ENCODE measurements around the gene SLC6A1. TPM values are rescaled to one million over a fixed set of nuclear protein-coding genes. Genes with fewer than 3 reads are reported as not detected.
"Not testable (repeated sequence)": the region's sequence is repeated elsewhere in the genome, so short reads cannot be mapped to it uniquely, and the experiment has no call there.

The SLC6A1 gene
- polyA plus RNA-seq, 1 donor = 2.4 TPM

GRCh38 chr3:11059090-11059798, 66.7 kb downstream of the SLC6A1 start:
- DNase-seq (ENCODE audit: low read depth) = peak; percentile 25

- no peak for DNase-seq (ENCODE audit: low read depth)
Measured at GRCh38 chr3:11059799-11060115, 67.2 kb downstream of the SLC6A1 start.

- DNase-seq (ENCODE audit: low read depth) = no peak
Measured at GRCh38 chr3:11060500-11061251, 68.1 kb downstream of the SLC6A1 start.

DNA sequence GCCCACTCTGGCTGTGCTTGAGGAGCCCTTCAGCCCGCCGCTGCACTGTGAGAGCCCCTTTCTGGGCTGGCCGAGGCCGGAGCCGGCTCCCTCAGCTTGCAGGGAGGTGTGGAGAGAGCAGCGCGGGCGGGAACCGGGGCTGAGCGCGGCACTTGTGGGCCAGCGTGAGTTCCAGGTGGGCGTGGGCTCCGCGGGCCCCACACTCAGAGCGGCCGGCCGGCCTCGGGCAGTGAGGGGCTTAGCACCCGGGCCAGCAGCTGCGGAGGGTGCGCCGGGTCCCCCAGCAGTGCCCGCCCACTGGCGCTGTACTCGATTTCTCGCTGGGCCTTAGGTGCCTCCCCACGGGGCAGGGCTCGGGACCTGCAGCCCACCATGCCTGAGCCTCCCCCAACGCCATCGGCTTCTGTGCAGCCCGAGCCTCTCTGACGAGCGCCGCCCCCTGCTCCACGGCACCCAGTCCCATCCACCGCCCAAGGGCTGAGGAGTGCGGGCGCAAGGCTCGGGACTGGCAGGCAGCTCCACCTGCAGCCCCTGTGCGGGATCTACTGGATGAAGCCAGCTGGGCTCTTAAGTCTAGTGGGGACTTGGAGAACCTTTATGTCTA, 68.8 kb downstream of the SLC6A1 start:
- not testable (repeated sequence) for DNase-seq (ENCODE audit: low read depth)

GRCh38 chr3:11062704-11063103, 70.2 kb downstream of the SLC6A1 start:
- no peak for DNase-seq (ENCODE audit: low read depth)

DNA sequence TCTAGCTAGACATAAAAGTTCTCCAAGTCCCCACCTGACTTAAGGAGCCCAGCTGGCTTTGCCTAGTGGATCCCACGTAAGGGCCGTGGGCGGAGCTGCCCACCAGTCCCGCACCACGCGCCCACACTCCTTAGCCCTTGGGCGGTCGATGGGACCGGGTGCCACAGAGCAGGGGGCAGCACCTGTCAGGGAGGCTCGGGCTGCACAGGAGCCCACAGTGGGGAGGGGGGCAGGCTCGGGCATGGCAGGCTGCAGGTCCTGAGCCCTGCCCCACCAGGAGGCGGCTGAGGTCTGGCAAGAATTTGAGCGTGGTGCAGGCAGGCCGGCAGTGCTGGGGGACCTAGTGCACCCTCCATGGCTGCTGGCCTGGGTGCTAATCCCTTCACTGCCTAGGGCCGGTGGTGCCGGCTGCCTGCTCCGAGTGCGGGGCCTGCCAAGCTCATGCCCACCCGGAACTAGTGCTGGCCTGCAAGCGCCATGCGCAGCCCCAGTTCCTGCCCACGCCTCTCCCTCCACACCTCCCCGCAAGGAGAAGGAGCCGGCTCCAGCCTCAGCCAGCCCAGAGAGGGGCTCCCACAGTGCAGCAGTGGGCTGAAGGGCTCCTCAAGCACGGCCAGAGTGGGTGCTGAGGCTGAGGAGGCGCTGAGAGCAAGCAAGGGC, 78.7 kb downstream of the SLC6A1 start:
- DNase-seq (ENCODE audit: low read depth) = no peak

DNA sequence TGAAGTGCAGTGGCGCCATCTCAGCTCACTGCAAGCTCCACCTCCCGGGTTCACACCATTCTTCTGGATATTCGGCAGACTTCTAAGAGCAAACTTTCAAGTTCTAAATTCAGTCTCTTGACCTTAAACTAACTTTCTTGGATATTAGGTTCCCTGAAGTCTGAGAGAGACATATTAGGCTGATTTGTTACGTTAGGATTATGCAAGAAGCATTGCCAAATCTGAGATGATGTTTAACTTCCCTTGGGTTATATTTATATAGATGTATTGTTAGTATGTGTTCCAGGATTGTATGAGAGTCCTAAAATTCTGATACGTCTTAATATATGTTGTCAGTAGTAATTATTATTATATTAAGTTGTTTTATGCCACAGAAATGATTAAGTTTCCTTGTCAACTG, 80.1 kb downstream of the SLC6A1 start:
- DNase-seq (ENCODE audit: low read depth) = no peak

GRCh38 chr3:11074011-11074410, 81.5 kb downstream of the SLC6A1 start:
- no peak for DNase-seq (ENCODE audit: low read depth)

GRCh38 chr3:11074451-11074850, 81.9 kb downstream of the SLC6A1 start:
- no peak for DNase-seq (ENCODE audit: low read depth)

DNA sequence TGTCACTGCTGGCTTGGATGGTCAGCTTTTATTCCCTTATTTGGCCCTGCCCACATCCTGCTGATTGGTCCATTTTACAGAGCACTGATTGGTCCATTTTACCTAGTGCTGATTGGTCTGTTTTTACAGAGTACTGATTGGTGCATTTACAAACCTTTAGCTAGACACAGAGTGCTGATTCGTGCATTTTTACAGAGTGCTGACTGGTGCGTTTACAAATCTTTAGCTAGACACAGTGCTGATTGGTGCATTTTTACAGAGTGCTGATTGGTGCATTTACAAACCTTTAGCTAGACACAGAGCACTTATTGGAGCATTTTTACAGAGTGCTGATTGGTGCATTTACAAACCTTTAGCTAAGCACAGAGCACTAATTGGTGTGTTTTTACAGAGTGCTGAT, 82.6 kb downstream of the SLC6A1 start:
- not testable (repeated sequence) for DNase-seq (ENCODE audit: low read depth)

DNA sequence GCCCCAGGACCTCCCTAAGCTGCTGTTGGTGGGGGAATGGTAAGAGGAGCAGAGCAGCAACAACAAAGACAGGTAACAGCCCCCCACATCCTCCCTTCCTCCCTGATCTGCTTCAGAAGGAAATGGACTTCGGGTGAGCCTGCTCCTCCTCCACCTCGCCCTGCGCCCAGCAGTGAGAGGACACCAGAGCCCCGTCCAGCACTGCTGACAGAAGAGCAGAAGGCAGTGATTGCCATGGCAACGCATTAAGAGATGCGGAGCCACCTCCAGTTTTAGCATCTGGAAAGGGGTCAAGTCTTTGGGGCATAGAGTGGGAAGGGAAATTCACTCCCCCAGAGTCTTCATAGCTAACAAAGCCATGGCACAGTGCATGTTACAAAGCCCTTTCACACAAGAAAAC, 84.2 kb downstream of the SLC6A1 start:
- DNase-seq (ENCODE audit: low read depth) = no peak

GRCh38 chr3:11077466-11077865, 84.9 kb downstream of the SLC6A1 start:
- no peak for DNase-seq (ENCODE audit: low read depth)

DNA sequence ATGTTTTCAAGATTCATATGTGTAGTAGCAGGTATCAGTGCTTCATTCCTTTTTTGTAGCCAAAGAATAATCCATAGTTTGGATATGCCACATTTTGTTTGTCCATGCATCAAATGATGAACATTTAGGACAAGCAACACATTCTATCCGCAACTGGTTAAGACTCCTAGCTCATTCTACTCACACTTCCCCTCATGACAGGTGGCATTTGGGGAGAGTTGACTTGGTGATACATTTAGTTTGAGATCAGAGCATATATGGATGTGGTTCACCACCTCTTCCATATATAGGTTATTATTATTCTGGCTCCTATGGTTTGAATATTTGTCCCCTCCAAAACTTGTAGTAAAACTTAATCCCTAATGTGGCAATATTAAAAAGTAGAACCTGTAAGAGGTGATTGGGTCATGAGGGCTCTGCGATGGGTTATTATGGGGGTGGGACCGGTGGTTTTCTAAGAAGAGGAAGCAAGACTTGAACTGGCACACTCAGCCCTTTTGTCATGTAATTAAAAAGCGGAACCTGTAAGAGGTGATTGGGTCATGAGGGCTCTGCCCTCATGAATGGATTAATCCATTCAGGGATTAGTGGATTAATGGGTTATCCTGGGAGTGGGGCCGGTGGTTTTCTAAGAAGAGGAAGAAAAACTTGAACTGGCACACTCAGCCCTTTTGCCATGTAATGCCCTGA, 86.4 kb downstream of the SLC6A1 start:
- DNase-seq (ENCODE audit: low read depth) = no peak

GRCh38 chr3:11080492-11080891, 87.9 kb downstream of the SLC6A1 start:
- DNase-seq (ENCODE audit: low read depth) = no peak

DNA sequence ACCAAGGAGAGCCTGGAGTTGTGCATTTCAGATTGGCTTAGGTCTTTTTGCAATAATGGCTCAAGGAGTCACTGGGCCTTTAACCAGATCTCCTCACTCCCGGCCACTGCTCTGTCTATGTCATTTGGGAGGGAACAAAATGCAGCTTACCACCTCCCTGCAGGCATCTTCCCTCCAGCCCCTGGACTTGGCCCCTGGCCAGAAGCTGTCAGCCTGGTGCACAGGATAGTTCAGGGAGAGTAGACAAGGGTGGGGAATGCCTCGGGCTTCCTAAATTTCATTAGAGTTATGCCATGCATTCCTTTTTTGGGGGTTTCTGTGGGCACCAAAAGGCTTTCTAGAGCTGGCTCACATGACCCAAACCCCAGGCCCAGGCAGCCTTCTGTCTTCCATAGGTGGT, 91.5 kb downstream of the SLC6A1 start:
- DNase-seq (ENCODE audit: low read depth) = no peak

- no peak for DNase-seq (ENCODE audit: low read depth)
Measured at GRCh38 chr3:11084677-11085076, 92.1 kb downstream of the SLC6A1 start.

DNA sequence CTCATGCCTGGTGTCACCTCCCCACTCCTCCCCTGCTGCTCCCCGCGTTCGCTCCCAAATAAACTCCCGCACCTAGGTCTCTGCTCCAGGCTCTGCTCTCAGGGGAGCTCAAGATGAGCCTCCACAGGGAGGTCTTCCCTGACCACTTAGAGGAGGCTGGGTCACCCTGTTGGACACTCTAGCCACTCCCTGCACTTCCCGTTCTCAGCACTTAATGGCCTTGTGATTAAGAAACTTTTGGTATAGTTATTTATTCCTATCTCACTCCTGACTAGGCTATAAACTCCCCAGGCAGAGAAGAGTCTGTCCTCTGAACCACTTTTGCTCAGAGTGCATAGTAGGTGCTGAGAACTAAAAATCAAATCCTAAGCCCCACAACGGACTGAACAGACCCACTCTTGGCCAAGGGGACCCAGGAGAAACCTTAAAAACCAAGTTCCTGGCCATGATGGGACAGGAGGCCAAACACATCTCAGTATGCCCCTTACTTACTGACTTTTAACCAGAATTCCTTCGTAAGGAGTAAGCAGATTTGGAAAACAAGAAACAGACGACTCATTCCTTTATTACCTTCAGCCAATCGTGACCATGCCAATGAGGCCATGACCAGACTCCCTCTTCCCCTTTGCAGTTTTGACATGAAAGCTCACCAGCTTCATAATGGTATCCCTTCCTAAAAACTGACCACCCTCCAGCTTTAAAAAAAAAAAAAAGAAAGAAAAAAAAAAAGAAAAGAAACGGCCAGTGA, 92.7 kb downstream of the SLC6A1 start:
- no peak for DNase-seq (ENCODE audit: low read depth)

- DNase-seq (ENCODE audit: low read depth) = no peak
Measured at GRCh38 chr3:11086856-11087255, 94.3 kb downstream of the SLC6A1 start.

DNA sequence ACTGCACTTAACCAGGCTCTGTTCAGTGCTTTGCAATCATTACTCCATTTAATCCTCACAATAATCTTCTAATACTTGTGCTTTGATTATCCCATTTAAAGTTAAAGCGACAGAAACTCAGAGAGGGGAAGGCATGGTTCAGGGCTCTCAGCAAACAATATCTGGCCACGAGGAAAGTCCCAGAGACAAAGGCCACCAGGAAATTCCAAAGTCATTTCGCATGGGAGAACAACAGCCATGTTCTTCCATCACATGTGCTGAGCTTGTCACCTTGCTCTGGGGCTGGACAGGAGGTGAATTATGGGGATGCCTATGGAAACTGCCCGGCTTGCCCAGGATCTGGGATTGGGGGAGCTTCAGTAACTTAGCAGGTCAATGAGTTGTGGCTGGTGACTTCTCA, 95.5 kb downstream of the SLC6A1 start:
- no peak for DNase-seq (ENCODE audit: low read depth)

GRCh38 chr3:11088831-11089230, 96.3 kb downstream of the SLC6A1 start:
- DNase-seq (ENCODE audit: low read depth) = no peak

Data from forelimb muscle (tissue), 1 donor.